Measurements from ENCODE around the gene ACOT12.

DNA sequence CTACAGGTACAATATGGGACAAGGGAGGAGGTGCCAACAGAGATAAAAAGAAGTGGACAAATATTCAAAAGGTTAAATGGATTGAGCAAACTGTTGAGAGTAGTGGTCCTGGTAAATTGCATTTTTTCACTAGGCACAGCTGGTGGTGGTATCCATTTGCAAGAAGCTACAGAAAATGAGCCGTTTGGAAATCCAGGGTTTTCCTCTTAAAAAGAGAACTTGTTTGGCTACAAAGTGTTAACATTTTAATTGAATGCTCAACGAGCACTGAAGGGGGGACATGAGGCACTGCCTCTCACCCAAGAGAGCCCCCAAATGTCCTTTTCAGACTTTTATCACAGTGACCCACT, 93.0 kb downstream of the ACOT12 start:
- TF ChIP-seq CTCF (optimal IDR thresholded peaks at IDR 0.05 in 1 of 3, IDR thresholded peaks at IDR 0.05 in 1 of 3, conservative IDR thresholded peaks at IDR 0.05 in 1 of 3; ENCODE audit: extremely low read depth in 1 of 3, insufficient read depth in 2 of 3, low read length in 3 of 3) (no peak), EZH2 (IDR thresholded peaks at IDR 0.05; ENCODE audit: low read length) (no peak)

Measured in keratinocyte (primary cell).